GM19397 (cell line): ENCODE measurements around the gene BCDIN3D.

Experiments
- ATAC-seq: cut with Tn5 transposase; IDR thresholded peaks from one replicate; pipeline ENCODE4 v1.9.1; 2021; ENCODE audit warnings: mild to moderate bottlenecking, moderate library complexity; ENCODE audit not compliant: unreplicated experiment

Gene BCDIN3D

DNA sequence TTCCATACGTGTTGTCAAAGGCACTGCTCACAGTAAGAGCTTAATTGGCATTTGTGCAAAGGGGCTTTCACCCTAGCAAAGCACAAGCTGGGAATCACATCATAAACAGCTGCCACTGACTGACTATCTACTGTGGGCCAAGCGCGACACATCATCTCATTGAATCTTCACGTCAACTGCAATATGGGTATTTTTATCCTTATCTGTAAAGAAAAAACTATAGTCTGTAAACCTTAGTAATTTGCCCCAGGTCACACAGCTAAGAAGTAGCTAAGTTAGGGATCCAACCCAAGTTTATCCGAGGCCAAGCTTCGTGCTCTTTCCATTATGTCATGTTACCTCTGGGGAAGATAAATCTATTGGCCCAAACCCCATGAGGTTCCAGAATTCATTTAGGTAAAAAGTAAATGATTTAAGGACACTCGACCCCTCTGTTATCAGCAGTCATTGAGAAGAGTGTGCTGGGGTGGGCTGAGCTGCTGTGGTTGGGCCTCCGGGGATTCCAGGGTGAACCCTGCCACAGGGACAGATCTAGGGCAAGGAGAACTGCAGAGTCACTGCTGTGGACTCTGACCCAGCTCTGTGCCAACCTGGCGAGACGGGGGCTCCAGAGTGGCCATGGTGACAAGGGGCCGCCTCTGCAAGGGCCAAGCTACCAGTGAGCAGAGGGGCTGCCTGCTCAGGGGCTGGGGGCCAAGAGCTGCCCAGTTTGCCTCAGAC is 42.3 kb downstream of the BCDIN3D start:
- no peak for ATAC-seq

DNA sequence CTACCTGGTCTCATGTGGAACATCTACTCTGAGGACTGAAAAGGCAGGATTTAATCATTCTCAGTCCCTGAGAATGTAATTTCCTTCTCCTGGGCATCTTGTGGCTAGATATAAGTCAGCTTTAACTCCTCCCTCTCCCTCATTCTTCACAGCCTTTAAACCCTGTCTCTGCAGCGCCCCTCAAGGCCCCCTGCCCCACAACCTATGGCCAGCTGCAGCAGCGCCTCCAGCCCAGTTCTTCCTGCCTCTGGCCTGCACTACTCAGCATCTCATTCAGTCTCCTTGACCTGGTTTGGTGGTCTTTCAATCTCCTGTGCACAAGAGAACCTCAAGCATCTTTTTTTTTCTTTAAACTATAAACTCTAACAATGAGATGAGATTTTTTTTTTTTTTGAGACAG is 44.0 kb downstream of the BCDIN3D start:
- no peak for ATAC-seq

DNA sequence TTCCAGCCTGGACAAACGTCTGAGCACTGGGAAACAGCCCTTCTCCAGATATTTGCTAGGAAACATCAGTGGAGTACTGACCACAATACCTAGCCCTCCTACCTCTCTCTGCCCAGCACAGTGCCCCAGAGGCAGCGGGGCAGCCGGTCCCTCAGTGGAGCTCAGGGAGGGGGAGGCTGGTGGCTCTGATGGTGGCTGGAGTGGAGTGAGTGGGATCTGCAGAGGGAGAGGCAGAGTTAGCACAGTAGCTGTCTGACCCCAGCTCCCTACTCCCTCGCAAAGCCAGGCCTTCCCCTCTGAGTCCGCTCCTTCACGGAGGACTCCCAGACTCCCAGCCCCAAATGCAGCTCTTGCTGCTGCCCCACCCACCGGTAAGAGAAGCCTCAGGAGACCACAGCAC is 44.7 kb downstream of the BCDIN3D start:
- ATAC-seq: no peak

GRCh38 chr12:49797449-49797776 is 45.5 kb downstream of the BCDIN3D start:
- ATAC-seq: no peak

DNA sequence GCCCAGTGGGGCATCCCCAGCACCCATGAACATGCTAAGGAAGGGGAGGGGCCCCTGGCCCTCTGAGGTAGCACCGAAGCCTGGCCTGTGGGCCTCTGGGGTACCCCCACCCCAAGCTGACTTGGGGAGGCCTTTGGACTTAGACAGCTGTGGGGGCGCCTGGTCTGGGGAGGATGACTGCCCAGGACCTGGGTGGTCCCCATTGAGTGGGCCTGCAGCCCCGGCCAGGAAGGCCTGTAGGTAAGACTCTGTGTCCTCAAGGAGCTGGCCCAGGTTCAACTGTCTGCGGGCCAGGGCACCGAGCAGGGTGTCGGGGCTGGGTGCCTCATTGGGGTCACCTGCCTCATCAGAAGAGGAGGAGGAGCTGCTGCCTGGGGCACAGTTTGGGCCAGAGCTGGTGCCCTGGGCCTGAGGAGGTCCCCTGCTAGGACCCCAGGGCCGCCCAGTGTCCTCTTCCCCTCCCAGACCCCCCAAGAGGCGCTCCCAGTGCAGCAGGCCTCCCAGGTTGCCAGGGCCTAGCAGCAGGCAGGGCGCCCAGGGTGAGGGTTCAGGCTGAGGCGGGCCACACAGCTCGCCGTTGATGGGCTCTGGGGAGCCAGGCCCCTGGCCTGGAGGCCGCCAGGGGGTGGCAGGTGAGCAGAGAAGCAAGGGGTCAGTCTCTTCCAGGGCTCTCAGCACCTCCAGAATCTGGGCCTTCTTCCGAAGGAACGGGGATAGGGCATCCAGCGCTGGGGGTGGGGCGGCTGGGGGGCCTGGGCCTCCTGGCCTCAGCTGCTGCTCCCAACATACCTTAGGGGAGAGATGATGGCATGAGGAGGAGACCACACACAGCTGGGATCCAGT is 46.1 kb downstream of the BCDIN3D start:
- ATAC-seq: no peak

DNA sequence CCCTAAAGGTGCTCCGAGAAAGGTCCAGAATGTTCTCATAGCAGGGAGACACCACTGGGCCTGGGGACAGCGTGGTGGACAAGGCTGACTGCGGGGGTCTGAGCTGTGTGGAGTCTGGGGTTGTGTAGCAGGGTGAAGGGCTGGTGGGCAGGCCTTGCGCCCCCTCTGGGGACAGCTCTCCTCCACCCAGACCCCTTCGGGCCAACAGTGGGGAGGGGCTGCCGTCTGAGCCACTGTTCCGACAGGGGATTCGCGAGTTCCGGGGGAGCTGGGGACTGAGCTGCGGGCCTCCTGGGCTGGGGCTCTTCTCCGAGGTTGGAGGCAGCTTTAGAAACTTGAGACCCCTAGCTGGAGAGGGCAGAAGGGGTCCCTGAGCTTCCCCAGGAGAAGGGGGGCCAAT is 46.8 kb downstream of the BCDIN3D start:
- no peak for ATAC-seq

GRCh38 chr12:49795654-49796105 is 47.2 kb downstream of the BCDIN3D start:
- ATAC-seq: no peak

DNA sequence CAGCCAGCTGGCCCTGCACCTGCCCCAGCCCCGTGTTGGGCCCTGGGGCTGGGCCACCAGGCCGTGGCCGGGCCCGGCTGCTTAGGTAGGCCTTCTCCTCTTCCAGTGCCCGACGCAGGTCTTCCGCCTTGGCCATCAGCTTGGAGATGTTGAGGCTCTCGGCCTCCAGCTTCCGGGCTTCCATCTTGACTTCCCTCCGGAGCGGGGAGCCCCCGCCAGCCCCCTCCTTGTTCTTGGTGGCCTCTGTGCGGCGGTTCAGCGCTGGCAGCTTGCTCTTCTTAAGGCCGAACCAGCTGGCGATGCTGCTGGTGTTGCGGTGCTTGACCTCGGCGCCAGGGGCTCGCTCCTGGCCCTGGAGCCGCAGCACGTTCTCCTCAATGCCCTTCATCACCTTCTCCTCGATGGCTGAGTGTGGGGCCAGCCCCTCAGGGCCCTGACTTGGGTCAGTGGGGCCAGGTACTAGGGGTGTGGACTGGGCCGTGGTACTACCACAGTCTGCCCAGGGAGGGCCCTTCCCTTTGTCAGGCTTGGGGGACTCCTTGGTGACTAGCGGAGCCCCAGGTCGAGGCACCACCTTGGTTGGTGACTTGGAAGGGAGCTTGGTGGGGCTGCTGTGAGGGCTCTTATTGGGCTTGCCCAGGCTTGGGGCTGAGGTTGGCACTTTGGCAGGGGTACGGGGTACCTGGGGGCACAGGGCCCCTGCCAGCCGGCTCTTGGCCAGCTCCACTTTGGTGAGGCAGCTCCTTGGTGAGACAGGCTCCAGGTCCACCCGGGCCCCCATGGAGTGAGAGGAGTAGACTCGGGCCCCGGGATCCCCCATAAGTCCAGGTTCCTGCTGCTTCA is 47.9 kb downstream of the BCDIN3D start:
- no peak for ATAC-seq

DNA sequence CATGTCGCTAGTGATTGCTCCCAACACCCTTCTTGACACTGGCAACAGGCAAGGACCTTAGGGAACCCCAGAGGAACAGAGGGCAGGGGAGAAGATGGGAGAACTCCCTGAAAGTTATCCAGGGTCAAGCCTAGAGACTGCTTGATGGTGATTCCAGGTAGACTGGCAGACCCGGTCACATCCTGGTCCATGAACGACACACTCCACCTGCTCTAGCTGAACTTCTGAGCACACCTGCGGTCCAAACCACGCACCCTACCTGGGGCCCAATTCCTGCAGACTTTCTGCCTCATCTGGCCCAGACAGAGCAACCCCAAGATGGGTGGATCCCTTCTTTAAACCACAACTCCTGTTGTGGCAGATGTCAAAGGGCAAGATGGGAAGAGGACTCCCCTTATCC is 48.9 kb downstream of the BCDIN3D start:
- ATAC-seq: no peak

GRCh38 chr12:49793620-49794019 is 49.3 kb downstream of the BCDIN3D start:
- no peak for ATAC-seq

DNA sequence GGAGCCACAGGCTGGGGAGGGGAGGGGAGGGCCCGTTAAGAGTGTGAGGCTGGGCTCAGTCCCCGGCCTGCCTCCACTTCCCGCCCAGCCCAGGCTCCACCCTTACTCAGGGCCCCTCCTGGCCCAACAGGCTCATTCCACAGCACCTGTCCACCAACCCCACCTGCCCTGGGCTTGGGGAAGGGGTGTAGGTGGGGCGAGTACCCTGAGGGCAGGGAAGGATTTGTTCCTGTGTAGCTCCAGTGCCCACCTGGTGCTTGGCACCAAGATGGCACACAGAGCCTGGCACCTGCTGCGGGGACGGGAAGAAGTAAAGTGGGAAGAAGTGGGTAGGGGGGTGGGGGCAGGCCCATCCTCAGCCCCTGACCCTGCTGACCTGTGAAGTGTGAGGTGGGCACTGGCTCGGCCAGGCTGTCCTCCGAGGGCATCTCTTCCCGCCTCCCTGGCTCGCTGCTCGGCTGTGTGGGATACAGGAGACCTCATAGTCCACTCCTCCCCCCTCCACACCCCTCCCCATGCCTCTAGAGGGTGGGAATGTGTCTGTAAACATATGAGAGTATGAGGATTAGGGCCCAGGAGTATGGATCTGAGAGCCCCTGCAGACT is 49.8 kb downstream of the BCDIN3D start:
- ATAC-seq: no peak

GRCh38 chr12:49792181-49792970 is 50.5 kb downstream of the BCDIN3D start:
- no peak for ATAC-seq

- no peak for ATAC-seq
These were observed 51.2 kb downstream of the BCDIN3D start for GRCh38 chr12:49791700-49792099.

DNA sequence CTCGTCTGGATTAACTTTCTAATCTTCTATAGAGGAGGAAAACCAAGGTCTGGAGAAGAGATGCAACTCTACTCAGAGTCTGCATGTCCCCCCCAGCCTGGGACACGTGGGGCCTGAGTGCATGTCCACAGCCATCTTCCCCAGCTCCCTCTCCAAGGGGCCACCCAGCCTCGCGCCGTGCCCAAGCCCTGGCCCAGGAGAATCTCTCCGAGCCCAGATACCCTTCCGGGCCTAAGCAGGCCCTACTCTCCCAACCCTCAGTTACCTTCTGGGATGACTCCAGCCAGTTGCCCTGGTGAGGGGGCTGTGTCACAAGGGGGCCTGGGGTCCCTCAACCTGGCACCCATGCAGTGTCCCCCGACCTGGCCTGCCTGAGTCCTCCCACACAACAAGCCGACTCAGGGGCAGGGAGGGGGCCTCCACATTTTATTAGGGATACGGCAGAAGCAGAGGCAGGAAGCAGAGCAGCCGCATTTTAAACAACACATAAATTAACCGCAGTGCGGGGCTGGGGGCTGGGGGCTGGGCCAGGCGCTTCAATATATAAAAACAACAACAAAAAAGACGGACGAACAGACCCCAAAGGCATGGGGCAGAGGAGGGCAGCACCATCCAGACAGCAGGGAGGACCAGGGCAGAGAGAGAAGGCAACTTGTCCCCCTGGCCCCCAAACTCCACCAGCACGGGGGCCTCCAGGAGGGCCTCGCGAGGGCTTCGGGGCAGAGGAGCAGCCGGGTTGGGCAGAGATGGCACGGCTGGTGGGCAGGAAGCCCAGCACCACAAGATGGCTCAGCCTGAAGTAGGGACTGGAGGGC is 52.0 kb downstream of the BCDIN3D start:
- no peak for ATAC-seq

- ATAC-seq: no peak
These were observed 52.9 kb downstream of the BCDIN3D start for GRCh38 chr12:49789992-49790391.

DNA sequence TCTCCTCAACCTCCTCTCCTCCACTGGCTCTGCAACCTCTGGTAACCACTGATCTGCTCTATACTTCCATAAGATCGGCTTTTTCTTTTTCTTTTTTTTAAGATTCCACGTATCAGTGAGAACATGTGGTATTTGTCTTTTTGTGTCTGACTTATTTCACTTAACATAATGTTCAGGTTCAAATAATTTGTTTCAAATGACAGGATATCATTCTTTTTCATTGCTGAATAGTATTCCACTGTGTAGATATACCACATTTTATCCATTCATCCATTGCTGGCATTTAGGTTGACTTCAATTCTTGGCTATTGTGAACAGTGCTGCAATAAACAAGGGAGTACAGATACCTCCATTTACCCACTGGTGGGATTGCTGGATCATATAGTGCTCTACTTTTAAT is 55.2 kb downstream of the BCDIN3D start:
- no peak for ATAC-seq
